Activated CD4-positive, alpha-beta memory T cell treated with anti-CD3 and anti-CD28 coated beads for 36 hours (primary cell): Measurements from ENCODE around the gene PKD1L1. TPM values are rescaled to one million over a fixed set of nuclear protein-coding genes. Genes with fewer than 3 reads are reported as not detected.

Experiments
- CTCF ChIA-PET: fragments of 350-600 bp; sonication (Branson Sonifier 250); formaldehyde crosslinking; loops from one replicate; lab custom pipeline; 2021; ENCODE audit warnings: antibody characterized with exemption, inconsistent platforms; lab: Charles Lee
- POLR2A ChIA-PET: fragments of 350-600 bp; sonication (Branson Sonifier 250); formaldehyde crosslinking; loops from one replicate; lab custom pipeline; 2021; ENCODE audit warnings: antibody characterized with exemption; lab: Charles Lee
- DNase-seq: peaks from one replicate; pipeline ENCODE4 v3.0.0-alpha.2; 2020
- H3K27ac Mint-ChIP-seq: one replicate; pipeline ENCODE4 v1.8.0; 2021; ENCODE audit warnings: mixed read lengths
- H3K27me3 Mint-ChIP-seq: one replicate; pipeline ENCODE4 v1.8.0; 2021; ENCODE audit warnings: mixed read lengths
- H3K36me3 Mint-ChIP-seq: one replicate; pipeline ENCODE4 v1.8.0; 2021; ENCODE audit warnings: mixed read lengths
- H3K4me1 Mint-ChIP-seq: one replicate; pipeline ENCODE4 v1.8.0; 2021; ENCODE audit warnings: low read depth, mixed read lengths
- H3K4me3 Mint-ChIP-seq: one replicate; pipeline ENCODE4 v1.8.0; 2021; ENCODE audit warnings: mild to moderate bottlenecking, mixed read lengths
- H3K9me3 Mint-ChIP-seq: one replicate; pipeline ENCODE4 v1.8.0; 2021; ENCODE audit warnings: mixed read lengths
- intact Hi-C: fragments of 100-400 bp; cut with micrococcal nuclease; formaldehyde crosslinking; loops from one replicate; pipeline ENCODE4 v1.15.1; 2023
- total RNA-seq, 2 experiments: library from RNA; stranded (reverse); gene quantifications; one replicate each; pipeline ENCODE4 v1.2.3, GENCODE V29; 2021

Gene PKD1L1
- total RNA-seq, 2 experiments from 2014 or later: 0.17 to 0.19 TPM

DNA sequence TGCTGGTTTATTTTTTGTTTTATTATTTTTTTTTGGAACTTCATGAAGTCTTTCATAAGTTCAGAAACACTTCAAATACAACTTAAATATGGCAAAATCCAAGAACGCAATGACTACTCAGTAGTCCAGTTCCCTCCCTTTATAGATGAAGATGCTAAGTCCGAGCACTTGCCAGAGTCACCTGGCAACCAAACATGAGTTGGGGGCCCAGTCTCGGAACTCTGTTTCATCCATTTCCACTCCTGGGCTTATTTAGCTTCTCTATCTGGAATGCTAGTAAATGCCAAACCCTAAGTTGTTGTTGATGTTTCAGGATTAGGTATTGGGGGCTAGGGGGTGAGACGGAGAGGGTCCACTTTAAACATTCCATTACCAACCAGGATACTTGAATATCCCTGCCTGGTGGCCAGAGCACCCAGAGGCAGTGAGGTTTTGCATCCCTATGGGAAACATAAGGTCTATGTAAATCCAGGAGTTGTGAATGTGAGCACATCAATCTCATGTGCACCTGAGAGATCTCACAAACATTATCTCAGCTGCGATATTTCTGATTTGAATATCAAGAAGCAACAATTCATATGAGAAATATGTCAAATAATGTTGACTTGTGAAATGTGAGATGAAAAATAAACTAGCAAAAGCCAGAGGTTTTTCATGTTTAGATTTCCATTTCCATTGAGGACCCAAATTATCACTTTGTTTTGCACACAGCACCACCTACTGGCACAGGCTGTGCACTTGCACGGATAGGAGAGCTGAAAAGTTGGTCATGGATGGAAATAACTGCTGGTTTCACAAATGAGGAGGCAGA, 129.3 kb downstream of the PKD1L1 start:
- no peak overlapping the region for H3K27ac Mint-ChIP-seq
- H3K9me3 Mint-ChIP-seq: no peaks in the 10 kb centered on the region
- no peaks in the 10 kb centered on the region for H3K27me3 Mint-ChIP-seq
- no peak overlapping the region for H3K4me3 Mint-ChIP-seq
- POLR2A ChIA-PET: no interaction called here
- no peaks in the 10 kb centered on the region for H3K4me1 Mint-ChIP-seq
- no peaks in the 10 kb centered on the region for H3K36me3 Mint-ChIP-seq
- DNase-seq: peak; percentile 56
- CTCF ChIA-PET: interaction anchor here (0.6 to 2.2 kb wide), 10 partner anchors 9 to 1905 kb away, joined by 3 to 13 read pairs (median 3); no protein-coding TSS in a partner anchor
- intact Hi-C loops: no loop called here

DNA sequence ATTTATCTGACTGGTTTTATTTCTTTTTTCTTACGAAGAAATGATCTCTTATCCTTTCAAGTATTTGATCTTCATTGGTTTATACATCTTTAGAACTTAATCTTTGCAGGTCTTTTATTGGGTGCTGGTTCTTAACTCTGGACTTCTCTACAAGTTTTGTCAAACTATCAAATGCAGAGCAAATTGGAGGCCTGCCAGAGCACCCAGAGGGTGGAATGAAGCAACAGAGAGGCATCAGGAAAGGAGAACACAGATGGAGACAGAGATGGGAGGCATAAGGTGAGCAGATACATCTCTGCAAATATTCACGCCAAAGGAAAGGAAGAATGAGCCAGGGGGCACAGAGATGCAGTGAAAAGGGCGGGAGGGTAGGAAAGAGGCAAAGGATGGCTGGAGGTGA, 130.3 kb downstream of the PKD1L1 start:
- DNase-seq: no peak
- H3K27ac Mint-ChIP-seq: no peak overlapping the region
- H3K4me1 Mint-ChIP-seq: no peaks in the 10 kb centered on the region
- no peaks in the 10 kb centered on the region for H3K9me3 Mint-ChIP-seq
- CTCF ChIA-PET: interaction anchor here (0.6 to 2.2 kb wide), 3 partner anchors 60 to 1903 kb away, joined by 3 to 13 read pairs (median 3); no protein-coding TSS in a partner anchor
- intact Hi-C loops: no loop called here
- no peaks in the 10 kb centered on the region for H3K36me3 Mint-ChIP-seq
- H3K27me3 Mint-ChIP-seq: no peaks in the 10 kb centered on the region
- POLR2A ChIA-PET: no interaction called here
- no peak overlapping the region for H3K4me3 Mint-ChIP-seq

DNA sequence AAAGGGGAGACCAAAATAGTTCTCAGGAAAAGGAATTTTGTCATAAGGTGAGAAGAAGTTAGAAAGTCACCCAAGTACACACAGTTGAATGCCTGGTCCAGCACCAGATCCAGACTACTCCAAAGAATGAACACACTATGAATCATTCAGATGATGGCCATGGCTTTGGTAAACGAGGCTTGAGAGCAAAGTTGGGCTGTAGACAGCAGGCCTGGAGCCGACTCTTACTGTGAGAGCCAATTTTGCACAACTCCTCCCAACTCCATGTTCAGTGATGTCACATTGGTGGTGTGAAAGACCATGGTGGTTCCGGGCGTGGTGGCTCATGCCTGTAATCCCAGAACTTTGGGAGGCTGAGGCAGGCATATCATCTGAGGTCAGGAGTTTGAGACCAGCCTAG, 131.6 kb downstream of the PKD1L1 start:
- no peaks in the 10 kb centered on the region for H3K4me1 Mint-ChIP-seq
- ChIA-PET POLR2A (no interaction called here), CTCF (no interaction called here)
- no peaks in the 10 kb centered on the region for H3K36me3 Mint-ChIP-seq
- DNase-seq: no peak
- H3K9me3 Mint-ChIP-seq: no peaks in the 10 kb centered on the region
- no peak overlapping the region for H3K4me3 Mint-ChIP-seq
- H3K27me3 Mint-ChIP-seq: no peaks in the 10 kb centered on the region
- H3K27ac Mint-ChIP-seq: no peak overlapping the region
- intact Hi-C loops: no loop called here

DNA sequence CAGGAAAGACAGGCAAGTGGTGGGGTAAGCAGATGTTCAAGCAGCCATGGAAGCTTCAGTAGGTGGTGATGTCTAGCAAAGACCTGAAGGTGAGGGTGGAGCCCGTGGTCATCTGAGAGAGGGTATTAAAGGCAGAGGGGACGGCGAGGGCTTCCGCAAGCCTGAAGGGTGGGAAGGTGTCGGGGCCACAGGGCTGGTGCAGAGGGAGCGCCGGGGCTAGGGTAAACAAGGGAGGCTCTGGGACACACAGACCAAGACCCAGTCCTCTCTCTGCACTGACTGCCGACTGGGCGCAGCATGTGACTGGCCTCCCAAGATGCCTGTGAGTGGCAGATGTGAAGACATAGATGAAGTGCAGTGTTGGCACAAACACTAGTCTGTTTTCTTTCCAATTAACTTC, 132.4 kb downstream of the PKD1L1 start:
- Mint-ChIP-seq H3K9me3 (no peaks in the 10 kb centered on the region), H3K4me1 (no peaks in the 10 kb centered on the region), H3K27me3 (no peaks in the 10 kb centered on the region), H3K4me3 (no peak overlapping the region), H3K36me3 (no peaks in the 10 kb centered on the region), H3K27ac (no peak overlapping the region)
- ChIA-PET POLR2A (no interaction called here), CTCF (no interaction called here)
- no peak for DNase-seq
- intact Hi-C loops: no loop called here

DNA sequence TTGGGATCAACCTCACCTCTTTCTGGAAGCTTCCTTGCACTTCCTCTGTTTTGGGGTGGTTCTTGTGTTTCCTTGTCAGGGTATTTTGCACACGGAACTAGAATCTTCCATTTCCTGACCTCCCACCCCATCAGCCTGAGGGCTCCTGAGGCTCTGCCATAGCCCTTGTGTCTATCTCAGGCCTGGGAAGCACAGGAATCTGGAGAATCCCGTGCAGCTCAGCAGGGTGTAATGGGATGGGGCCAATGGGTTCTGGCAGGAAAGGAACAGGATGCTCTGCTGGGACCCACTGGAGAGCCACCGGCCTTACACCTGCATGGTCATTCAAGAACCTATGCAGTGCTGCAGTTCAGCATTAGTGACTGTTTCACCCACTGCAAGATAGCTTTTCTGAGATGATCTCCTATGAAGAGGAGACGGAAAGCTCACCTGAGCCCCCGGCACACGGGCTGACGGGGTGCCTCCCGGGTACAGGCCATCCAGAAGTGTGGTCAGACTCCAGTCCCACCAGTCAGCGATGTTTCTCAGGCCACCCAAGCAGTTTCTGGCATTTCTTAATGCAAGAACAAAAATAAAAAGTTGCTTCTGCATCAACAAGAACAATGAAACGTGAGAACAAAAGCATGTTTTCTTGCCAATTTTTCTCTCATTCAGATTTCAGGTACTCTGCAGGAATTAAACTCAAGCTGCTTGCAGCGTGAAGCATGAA, 133.2 kb downstream of the PKD1L1 start:
- ChIA-PET POLR2A (no interaction called here), CTCF (interaction anchor here (0.9 kb wide), 1 partner anchor 549 kb away, joined by 4 read pairs; no protein-coding TSS in a partner anchor)
- intact Hi-C loops: no loop called here
- no peak overlapping the region for H3K27ac Mint-ChIP-seq
- H3K4me1 Mint-ChIP-seq: no peaks in the 10 kb centered on the region
- no peaks in the 10 kb centered on the region for H3K9me3 Mint-ChIP-seq
- no peaks in the 10 kb centered on the region for H3K36me3 Mint-ChIP-seq
- no peak for DNase-seq
- no peak overlapping the region for H3K4me3 Mint-ChIP-seq
- no peaks in the 10 kb centered on the region for H3K27me3 Mint-ChIP-seq

DNA sequence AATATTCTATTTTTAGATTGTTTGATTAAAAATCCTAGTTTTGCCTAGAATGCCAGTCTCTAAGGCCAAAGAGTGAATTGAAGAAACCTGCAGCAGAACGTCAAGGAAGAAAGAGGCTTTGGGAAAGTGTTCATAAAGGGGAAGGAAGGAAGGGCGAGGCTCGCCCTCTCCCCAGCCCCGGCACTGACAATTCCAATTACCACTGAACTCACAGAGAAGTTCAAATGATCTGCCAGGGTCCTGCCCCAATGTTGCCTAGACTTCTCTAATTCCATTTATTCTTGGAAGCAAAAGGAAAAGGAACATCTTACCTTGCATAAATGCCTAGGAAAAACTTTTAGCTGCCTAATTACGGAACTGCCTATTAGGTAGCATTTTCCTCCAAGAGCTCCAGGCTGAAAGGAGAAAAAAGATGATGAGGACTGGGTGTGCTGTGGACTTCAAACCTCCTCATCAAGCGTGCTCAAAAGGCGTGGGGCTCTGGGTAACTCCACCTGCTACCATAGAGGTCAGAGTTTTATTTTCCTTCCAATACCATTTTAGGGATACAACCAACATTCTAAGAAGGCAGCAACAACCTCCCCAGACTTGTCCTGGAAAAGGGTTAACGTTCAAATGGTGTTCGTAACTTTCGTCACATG, 134.5 kb downstream of the PKD1L1 start:
- Mint-ChIP-seq H3K27ac (no peak overlapping the region), H3K27me3 (no peaks in the 10 kb centered on the region), H3K9me3 (no peaks in the 10 kb centered on the region), H3K4me3 (no peak overlapping the region), H3K4me1 (no peaks in the 10 kb centered on the region), H3K36me3 (no peaks in the 10 kb centered on the region)
- ChIA-PET CTCF (no interaction called here), POLR2A (no interaction called here)
- no peak for DNase-seq
- intact Hi-C loops: no loop called here

DNA sequence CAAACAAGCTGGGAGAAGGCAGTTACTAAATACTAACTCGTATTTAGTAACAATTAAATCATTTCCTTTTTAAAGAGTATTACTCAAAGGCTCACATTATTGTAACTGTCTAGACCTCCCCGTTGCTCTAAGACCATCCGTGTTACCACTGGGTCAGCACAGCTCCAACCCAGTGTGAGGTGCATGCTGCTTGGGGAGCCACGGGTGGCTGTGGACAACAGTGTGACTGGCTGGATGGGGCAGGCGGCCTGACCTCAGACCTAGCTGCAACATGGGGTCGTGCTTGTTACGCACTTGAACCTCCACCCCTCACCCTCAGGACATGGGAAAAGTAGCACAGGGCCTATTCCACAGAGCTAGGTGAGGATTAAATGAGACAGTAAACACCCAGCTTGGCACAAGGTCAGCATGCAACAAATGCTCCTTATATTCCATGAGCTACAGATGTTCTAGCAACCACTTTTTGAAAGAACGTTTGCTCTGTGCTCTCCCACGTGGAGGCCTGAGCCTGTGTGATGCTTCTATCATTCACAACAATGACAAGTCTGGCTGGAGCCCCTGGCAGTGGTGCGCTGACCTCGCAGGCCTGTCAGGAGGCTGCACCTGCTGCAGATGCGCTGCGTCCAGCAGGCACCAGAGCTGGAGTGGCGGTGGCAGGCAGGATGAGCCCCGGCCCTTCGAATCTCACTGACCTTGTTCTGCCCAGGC, 135.7 kb downstream of the PKD1L1 start:
- no peak for DNase-seq
- ChIA-PET POLR2A (no interaction called here), CTCF (no interaction called here)
- Mint-ChIP-seq H3K4me3 (no peak overlapping the region), H3K27me3 (no peaks in the 10 kb centered on the region), H3K4me1 (no peaks in the 10 kb centered on the region), H3K9me3 (no peaks in the 10 kb centered on the region), H3K27ac (no peak overlapping the region), H3K36me3 (no peaks in the 10 kb centered on the region)
- intact Hi-C loops: no loop called here

DNA sequence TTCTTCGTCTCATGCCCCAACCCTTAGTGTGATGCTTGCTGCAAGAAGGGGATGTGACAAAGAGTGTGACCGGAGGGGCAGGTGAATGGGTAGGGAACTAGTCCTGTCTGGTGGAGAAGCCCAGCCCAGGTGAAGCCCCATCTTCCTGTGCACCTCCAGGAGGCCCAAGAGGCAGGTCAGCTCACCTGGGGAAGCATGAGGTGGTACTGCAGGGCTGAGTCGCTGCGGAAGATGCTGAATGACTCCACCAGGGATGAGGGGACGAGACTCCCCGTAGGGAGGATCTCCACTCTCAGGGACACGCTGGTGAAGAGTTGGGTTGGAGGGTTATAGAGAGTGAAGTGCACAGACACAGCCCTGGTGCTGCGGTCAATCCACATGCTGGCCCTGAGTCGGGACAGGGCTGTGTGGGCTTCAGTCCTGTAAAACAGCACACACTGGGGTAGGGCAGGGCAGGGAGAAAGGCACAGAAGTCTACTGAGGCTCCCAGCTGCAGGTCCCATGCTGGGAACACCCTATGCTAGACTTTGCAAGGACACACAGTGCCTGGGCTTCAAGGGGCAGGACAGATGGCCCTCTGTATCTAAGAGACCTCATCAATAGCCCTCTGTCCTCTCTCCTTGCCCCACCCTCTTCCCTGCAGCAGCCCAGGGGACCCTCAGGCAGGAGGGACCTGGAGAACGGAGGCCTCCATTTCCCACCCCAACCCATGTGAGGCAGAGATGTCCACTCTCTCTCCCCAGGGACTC, 136.5 kb downstream of the PKD1L1 start:
- POLR2A ChIA-PET: no interaction called here
- DNase-seq: no peak
- H3K4me1 Mint-ChIP-seq: no peaks in the 10 kb centered on the region
- no peak overlapping the region for H3K4me3 Mint-ChIP-seq
- CTCF ChIA-PET: interaction anchor here (2.2 kb wide), 1 partner anchor 7 kb away, joined by 5 read pairs; no protein-coding TSS in a partner anchor
- intact Hi-C loops: no loop called here
- H3K9me3 Mint-ChIP-seq: no peaks in the 10 kb centered on the region
- H3K36me3 Mint-ChIP-seq: no peaks in the 10 kb centered on the region
- H3K27ac Mint-ChIP-seq: no peak overlapping the region
- H3K27me3 Mint-ChIP-seq: no peaks in the 10 kb centered on the region

DNA sequence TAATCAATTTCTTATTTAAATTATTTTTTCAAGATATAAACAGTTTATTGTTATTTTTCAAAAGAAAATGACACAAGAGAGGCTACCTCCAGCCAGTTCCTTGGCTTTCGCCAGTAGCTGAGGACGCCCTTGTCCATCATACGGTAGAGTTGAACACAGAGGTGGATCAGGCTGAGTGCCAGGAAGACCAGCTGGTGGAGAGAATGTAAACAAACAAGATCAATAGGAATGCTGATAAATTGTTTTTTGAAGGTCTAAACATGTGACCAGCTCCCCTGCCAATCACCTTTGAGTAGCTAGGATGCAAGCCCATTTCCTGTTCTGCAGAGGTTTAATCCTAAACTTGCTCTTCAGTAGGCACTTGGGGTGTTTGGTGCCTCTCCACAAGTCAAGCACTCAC, 138.9 kb downstream of the PKD1L1 start:
- H3K4me1 Mint-ChIP-seq: no peaks in the 10 kb centered on the region
- no peak overlapping the region for H3K27ac Mint-ChIP-seq
- no peaks in the 10 kb centered on the region for H3K27me3 Mint-ChIP-seq
- ChIA-PET POLR2A (no interaction called here), CTCF (interaction anchor here (0.8 to 2.2 kb wide), 2 partner anchors 10 to 543 kb away, joined by 3 to 5 read pairs; no protein-coding TSS in a partner anchor)
- intact Hi-C loops: no loop called here
- DNase-seq: no peak
- no peak overlapping the region for H3K4me3 Mint-ChIP-seq
- no peaks in the 10 kb centered on the region for H3K9me3 Mint-ChIP-seq
- H3K36me3 Mint-ChIP-seq: no peaks in the 10 kb centered on the region

DNA sequence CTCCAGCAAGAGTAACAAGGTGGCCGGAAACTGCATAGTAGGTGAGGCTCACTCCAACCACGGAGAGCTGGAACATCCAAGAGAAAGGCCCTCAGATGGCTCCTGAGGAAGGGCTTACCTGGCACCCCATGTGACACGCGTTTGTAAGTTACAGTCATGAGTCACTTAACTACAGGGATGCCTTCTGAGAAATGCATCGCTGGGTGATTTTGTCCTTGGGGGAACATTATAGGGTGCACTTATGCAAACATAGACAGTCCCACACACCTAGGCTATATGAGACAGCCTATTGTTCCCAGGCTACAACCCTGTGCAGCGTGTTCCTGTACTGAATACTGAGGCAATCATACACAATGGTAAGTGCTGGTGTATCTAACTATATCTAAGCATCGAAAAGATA, 139.9 kb downstream of the PKD1L1 start:
- Mint-ChIP-seq H3K4me1 (no peaks in the 10 kb centered on the region), H3K36me3 (no peaks in the 10 kb centered on the region), H3K27me3 (no peaks in the 10 kb centered on the region), H3K9me3 (no peaks in the 10 kb centered on the region), H3K27ac (no peak overlapping the region), H3K4me3 (no peak overlapping the region)
- no peak for DNase-seq
- intact Hi-C loops: no loop called here
- ChIA-PET CTCF (no interaction called here), POLR2A (no interaction called here)

DNA sequence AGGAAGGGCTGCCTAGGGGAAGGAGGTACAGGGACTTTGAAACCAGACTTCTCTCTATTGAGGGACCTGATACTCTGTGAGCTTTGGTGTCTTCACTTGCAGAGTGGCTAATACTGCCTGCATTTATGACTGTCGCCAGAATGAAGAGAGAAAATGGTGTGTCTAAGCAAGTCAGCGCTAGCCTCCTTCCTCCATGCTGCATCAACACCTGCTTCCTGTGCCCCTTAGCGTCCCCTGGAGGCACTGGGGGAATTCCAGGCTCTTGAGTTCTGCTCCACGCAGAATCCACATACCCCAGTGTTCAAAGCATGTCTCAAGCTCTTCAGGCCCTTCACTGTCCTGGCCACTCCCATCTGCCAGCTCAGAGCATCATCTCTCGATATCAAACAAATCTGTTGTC, 140.5 kb downstream of the PKD1L1 start:
- intact Hi-C loops: no loop called here
- Mint-ChIP-seq H3K36me3 (no peaks in the 10 kb centered on the region), H3K27me3 (no peaks in the 10 kb centered on the region), H3K4me1 (no peaks in the 10 kb centered on the region), H3K27ac (no peak overlapping the region), H3K4me3 (no peak overlapping the region), H3K9me3 (no peaks in the 10 kb centered on the region)
- DNase-seq: no peak
- CTCF ChIA-PET: no interaction called here
- POLR2A ChIA-PET: no interaction called here
